Fibroblast of peridontal ligament (primary cell): ENCODE measurements around the gene ACOT11.

Experiments used
- DNase-seq: peaks from one replicate; pipeline ENCODE4 v3.0.0-alpha.2; 2010; ENCODE audit errors: extremely low read depth

Gene ACOT11

DNA sequence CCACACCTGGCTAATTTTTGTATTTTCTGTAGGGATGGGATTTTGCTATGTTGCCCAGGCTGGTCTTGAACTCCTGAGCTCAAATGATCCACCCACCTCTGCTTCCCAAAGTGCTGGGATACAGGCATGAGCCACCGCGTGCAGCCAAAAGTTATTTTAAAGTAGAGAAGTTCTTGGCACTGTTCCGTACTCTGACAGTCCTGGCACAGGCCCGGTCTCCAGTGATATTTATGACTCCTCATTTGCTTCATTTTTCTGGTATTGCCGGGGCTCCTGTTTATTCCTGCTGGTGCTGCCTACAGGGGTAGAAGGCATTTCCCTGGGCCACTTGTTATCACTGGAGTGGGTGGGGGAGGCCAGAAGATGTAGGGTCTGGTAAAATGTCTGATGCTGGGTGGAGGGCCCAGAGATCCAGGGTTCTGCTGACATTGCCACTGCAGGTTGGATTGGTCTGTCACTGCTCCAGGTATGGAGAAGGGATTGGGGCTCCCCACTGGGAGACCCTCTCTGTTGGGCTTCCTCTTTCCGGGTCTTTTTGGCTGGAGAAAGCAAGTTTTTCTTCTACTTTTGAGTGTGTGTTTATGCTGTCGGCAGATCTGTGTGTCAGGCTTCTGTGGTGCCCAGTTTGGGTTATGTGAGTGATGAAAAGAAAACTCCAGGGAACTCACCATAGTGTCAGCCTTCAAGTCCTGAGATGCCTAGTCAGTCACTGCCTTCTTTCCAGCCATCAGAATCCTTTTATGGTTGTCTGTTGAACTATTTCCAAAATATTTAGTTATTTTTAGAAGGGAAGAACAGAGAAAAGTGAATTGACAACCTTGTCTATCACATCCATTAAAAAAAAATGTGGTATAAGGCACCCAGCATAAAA is 98.0 kb downstream of the ACOT11 start:
- DNase-seq = no peak

DNA sequence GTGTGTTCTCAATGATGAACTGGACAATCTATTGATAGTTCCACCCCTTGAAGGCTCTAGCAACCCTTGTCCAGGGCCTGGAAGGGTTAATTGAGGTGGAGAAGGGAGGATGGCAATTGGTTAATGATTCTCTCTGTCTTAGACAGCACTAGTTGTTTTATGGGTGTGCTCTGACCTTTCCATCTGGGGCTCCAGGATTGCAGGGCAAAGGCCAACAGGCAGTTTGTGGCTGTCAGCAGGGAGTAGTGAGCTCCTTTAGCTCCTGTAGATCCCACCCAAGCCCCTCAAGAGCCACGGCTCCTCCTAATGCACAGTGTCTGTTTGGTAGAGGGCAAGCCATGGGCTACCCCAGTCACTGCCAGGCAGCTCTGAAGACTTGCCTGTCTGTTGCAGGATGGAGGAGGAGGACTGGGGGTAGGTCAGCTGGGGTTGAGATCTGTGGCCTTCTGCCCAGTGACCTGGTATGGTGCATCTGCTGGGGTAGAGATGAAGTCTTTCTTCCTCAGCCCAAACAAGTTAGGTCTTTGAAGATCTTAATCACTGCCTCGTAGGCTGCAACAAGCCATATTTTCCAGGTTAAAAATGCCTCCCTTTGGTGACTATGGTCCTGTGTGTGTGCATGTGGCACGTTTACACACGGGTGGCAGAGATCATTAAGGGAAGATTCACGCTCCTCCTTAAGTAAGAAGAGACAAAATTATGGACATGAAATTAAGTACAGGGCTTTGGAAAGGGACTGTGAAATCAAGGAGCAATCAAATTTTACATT is 101.3 kb downstream of the ACOT11 start:
- DNase-seq = no peak

DNA sequence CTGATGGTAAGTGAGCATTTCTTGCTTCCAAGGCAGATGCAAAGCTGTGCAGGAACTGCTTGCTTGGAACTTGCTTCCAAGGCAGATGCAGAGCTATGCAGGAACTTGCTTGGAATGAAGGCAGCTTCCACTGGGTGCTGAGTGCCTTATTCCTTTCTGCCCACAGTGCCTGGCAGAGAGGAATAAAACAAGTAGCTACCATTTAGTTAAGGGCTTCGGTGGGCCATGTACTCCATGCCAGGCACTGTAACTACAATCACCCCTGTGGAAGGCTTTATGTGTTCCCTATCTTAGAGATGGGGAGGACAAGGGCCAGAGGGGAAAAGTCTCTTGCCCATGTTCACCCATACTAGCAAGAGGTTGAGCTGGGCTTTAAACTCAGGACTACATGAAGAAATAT is 101.9 kb downstream of the ACOT11 start:
- no peak for DNase-seq

DNA sequence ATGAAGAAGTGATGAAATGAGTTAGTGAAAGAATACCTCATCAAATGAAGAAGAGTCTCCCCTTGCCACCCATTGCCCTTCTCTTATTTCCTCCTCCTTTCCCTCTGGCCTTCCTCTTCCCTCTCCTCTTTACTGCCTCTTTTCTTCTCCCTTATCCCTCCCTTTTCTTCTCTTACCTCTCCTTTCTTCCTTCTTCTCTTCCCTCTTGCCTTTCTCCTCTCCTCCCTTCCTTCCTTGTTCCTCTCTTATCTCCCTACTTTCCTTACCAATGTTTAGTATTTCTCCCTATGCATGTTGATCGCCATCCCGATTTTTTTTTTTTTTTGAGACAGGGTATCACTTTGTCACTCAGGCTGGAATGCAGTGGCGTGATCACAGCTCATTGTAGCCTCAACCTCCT is 102.4 kb downstream of the ACOT11 start:
- no peak for DNase-seq

DNA sequence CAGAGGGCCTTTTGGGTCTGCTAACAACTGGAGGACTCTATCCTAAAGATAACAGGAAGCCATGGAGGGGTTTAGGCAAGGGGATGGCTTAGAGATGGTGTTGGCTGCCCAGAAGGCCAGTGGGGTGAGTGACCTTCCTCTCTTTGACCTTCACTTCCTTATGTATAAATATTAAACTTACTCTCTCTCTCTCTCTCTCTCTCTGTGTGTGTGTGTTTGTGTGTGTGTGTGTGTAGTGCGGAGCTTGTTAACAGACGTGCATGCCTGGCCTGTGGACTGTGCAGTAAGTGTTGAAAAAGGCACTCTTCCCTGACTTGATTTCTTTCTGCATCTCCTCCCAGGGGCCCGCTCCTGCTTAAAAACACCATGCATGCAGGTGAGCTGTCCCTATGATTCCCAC is 103.6 kb downstream of the ACOT11 start:
- no peak for DNase-seq

DNA sequence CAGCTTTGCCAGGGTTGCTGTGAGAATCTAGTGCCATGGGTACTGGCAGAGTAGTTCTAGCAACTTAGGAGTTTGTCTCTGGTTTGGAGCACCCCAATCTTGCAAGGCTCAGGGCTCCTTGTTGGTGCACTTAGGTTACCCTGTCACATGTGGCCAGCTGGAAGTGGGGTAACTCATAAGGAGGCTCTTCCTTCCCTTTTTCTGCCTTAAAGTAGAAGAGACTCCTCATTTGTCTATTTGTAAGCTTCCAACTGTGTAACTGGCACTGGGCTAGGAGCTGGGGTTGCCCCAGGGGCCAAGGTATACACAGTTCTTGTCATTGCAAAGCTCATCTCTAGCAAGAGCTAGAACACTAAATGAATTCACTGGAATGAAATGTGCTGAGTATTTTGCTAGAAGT is 104.1 kb downstream of the ACOT11 start:
- no peak for DNase-seq

DNA sequence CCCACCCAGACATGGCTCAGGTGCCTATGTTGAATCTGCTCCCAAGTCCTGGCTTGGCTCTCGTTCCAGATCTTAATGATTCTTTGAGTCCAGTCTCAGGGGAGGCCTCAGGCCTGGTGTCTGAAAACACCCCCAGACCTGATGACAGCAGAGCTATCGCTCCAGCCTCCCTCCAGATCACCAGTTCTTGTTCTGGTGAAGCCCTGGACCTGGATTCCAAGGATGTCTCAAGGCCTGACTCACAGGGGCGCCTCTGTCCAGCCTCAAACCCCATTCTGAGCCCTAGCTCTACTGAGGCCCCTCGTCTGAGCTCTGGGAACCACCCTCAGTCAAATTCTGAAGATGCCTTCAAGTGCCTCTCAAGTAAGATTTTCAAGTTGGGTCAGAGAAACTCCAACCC is 105.0 kb downstream of the ACOT11 start:
- no peak for DNase-seq

DNA sequence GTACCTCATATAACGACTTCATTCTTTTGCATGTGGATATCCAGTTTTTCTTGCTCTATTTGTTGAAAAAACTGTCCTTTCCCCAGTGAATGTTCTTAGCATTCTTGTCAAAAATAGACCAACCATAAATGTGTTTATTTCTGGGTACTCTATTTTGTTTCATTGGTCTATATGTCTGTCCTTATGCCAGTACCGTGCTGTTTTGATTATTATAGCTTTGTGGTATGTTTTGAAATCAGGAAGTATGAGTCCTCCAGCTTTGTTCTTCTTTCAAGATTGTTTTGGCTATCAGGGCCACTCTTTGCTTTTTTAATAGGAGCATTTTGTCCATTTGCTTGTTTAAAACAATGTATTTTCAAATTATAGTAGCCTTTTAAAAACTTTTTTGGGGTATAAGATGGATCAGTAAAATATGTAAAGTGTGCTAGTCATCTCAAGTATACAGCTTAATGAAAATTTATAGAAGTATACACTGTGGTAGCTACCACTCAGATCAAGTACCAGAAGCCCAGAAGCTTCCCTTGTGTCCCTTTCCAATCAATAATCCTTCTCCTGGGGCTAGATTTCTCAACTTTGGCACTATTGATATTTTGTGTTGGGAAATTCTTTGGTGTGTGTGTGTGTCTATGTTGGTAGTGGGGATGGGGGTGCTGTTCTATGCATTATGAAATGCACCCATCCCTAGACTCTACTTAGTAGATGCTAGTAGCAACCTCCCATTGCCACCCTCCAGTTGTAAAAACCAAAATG is 110.3 kb downstream of the ACOT11 start:
- DNase-seq = no peak
